PC-9 (cell line): Measurements from ENCODE around the gene KIF6.

Experiments used
- EZH2 ChIP-seq: fragments of 200-600 bp; sonication (generic); IDR thresholded peaks from 2 replicates; pipeline ENCODE4 v1.8.0; 2017; ENCODE audit warnings: antibody characterized with exemption, low read depth
- TF ChIP-seq, protein P1 (sequence below): fragments of 200-600 bp; sonication (generic); conservative IDR thresholded peaks from 2 replicates; pipeline ENCODE4 v1.6.1; 2017; ENCODE audit warnings: mixed run types, antibody characterized with exemption, mild to moderate bottlenecking, moderate library complexity

DNA sequence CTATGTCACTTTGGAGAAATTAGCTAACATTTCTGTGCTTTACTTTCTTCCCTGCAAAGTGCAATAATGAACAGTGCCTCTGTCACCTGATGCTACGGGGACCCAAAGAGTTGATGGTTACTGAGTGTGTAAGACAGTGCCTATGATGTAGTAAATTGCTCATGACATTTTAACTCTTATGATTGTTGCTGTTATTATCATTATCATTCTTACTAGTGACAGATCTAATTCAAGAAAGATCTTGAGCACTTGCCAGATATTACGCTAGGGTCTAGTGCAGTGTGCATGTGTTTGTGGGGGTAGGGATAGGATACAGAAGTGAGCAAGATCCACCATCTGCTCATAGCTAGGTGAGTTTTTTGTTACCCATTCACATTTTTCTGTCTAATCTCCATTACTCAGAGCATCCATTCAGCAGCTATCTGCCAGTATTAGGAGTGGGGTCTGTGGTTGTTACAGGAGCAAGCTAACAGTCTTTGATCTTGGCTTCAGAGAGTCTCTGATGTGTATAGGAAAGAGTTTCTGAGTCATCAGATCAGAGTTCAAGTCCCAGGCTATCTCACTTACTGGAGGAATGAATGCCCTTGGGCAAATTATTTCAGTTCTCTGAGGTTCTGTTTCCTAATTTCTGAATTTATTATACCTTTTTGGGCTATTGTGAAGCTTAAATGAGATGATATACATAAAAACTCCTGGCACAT lies 33.8 kb upstream of the KIF6 start:
- TF ChIP-seq, protein P1, sequence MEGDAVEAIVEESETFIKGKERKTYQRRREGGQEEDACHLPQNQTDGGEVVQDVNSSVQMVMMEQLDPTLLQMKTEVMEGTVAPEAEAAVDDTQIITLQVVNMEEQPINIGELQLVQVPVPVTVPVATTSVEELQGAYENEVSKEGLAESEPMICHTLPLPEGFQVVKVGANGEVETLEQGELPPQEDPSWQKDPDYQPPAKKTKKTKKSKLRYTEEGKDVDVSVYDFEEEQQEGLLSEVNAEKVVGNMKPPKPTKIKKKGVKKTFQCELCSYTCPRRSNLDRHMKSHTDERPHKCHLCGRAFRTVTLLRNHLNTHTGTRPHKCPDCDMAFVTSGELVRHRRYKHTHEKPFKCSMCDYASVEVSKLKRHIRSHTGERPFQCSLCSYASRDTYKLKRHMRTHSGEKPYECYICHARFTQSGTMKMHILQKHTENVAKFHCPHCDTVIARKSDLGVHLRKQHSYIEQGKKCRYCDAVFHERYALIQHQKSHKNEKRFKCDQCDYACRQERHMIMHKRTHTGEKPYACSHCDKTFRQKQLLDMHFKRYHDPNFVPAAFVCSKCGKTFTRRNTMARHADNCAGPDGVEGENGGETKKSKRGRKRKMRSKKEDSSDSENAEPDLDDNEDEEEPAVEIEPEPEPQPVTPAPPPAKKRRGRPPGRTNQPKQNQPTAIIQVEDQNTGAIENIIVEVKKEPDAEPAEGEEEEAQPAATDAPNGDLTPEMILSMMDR: no peak
- no peak for TF ChIP-seq EZH2
